B cell (primary cell): ENCODE measurements around the gene TMTC4.

ENCODE experiments used
- EZH2 ChIP-seq: IDR thresholded peaks from 2 replicates; pipeline ENCODE4 v1.6.1; 2012; ENCODE audit warnings: borderline replicate concordance, low read depth, mild to moderate bottlenecking, moderate library complexity, low read length; ENCODE audit not compliant: insufficient read depth, poor library complexity, severe bottlenecking
- TF ChIP-seq, protein P1 (sequence below): fragments of 200-600 bp; IDR thresholded peaks from one replicate; pipeline ENCODE4 v1.8.0; 2022; ENCODE audit warnings: antibody characterized with exemption, mild to moderate bottlenecking

DNA sequence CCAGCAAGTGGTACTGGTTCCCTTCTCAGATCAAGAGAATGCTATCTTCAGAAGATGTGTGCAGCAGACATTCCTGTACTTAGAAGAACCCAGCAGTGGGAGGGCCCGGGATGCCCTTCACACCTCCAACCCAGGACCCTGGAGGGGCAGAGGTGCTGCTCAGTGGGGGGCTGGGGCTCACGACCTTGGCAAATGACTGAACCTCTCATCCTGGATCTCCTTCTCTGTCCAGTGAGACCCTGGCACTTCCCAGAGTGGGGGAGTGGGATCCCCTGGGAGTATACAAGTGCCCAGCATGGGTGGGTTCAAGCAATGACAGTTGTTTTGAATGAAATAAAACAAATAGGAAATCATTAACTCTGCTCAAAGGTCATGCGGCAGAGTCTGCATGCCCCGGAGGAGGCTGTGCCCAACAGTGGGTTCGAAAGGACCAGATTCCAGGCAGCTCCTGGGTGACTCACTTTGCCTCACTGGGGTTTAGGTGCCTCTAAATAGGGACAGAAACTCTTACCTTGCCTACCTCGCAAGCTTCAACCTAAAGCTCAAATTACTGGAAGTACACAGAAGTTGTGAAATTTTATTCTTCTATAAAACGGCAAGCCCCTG, 112.9 kb downstream of the TMTC4 start:
- no peak for TF ChIP-seq EZH2
- TF ChIP-seq, protein P1, sequence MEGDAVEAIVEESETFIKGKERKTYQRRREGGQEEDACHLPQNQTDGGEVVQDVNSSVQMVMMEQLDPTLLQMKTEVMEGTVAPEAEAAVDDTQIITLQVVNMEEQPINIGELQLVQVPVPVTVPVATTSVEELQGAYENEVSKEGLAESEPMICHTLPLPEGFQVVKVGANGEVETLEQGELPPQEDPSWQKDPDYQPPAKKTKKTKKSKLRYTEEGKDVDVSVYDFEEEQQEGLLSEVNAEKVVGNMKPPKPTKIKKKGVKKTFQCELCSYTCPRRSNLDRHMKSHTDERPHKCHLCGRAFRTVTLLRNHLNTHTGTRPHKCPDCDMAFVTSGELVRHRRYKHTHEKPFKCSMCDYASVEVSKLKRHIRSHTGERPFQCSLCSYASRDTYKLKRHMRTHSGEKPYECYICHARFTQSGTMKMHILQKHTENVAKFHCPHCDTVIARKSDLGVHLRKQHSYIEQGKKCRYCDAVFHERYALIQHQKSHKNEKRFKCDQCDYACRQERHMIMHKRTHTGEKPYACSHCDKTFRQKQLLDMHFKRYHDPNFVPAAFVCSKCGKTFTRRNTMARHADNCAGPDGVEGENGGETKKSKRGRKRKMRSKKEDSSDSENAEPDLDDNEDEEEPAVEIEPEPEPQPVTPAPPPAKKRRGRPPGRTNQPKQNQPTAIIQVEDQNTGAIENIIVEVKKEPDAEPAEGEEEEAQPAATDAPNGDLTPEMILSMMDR, result no peak
